DND-41 (cell line): ENCODE measurements around the gene MAPK1.

ENCODE experiments used
- CTCF ChIP-seq: IDR thresholded peaks from 2 replicates; pipeline ENCODE4 v1.5.1; 2012; ENCODE audit warnings: borderline replicate concordance, low read length, moderate library complexity, mild to moderate bottlenecking; ENCODE audit not compliant: poor library complexity, severe bottlenecking; ENCODE audit errors: extremely low read depth
- EZH2 ChIP-seq: IDR thresholded peaks from 3 replicates; pipeline ENCODE4 v1.6.1; 2012; ENCODE audit warnings: borderline replicate concordance, low read depth, mild to moderate bottlenecking, moderate library complexity, low read length, inconsistent platforms; ENCODE audit not compliant: severe bottlenecking

- TF ChIP-seq CTCF (no peak), EZH2 (no peak)
Measured at GRCh38 chr22:21826204-21826603, 41.2 kb downstream of the MAPK1 start.
